SK-N-SH treated with all-trans-retinoic acid at 6 μM for 48 hours (cell line): ENCODE measurements around the gene SLC12A7.

Source experiments
- ATAC-seq: fragments of 200-7000 bp; cut with Tn5 transposase; 3 replicates; pipeline ENCODE4 v1.9.1; 2020; ENCODE audit warnings: mild to moderate bottlenecking, moderate library complexity
- ARNTL ChIP-seq: fragments of 450-650 bp; formaldehyde crosslinking; IDR thresholded peaks from 2 replicates; pipeline ENCODE4 v1.5.0; 2020; ENCODE audit warnings: low read depth, mild to moderate bottlenecking, moderate library complexity, borderline replicate concordance
- BACH2 ChIP-seq: fragments of 250-450 bp; sonication (Bioruptor Pico); IDR thresholded peaks from 2 replicates; pipeline ENCODE4 v1.9.0; 2021; ENCODE audit warnings: mild to moderate bottlenecking, borderline replicate concordance
- CREB5 ChIP-seq: fragments of 250-450 bp; sonication (Bioruptor Pico); IDR thresholded peaks from 2 replicates; pipeline ENCODE4 v1.5.1; 2020; ENCODE audit warnings: low read depth, mild to moderate bottlenecking, moderate library complexity
- CSDC2 ChIP-seq: fragments of 250-450 bp; sonication (Bioruptor Pico); IDR thresholded peaks from 2 replicates; pipeline ENCODE4 v1.5.0; 2020; ENCODE audit warnings: mild to moderate bottlenecking, moderate library complexity
- ESRRG ChIP-seq: fragments of 250-450 bp; sonication (Bioruptor Pico); IDR thresholded peaks from 2 replicates; pipeline ENCODE4 v1.6.1; 2021; ENCODE audit warnings: mild to moderate bottlenecking
- GLIS3 ChIP-seq: fragments of 250-450 bp; sonication (Bioruptor Pico); IDR thresholded peaks from 2 replicates; pipeline ENCODE4 v1.5.0; 2020; ENCODE audit warnings: mild to moderate bottlenecking, moderate library complexity
- ISL1 ChIP-seq: fragments of 250-450 bp; sonication (Bioruptor Pico); IDR thresholded peaks from 2 replicates; pipeline ENCODE4 v2.1.2; 2022; ENCODE audit warnings: mild to moderate bottlenecking, moderate library complexity
- RARB ChIP-seq: fragments of 250-450 bp; sonication (Bioruptor Pico); IDR thresholded peaks from 2 replicates; pipeline ENCODE4 v1.8.0; 2021; ENCODE audit warnings: mild to moderate bottlenecking, moderate library complexity
- SNAI2 ChIP-seq: fragments of 250-450 bp; sonication (Bioruptor Pico); IDR thresholded peaks from 2 replicates; pipeline ENCODE4 v1.5.0; 2020; ENCODE audit warnings: mild to moderate bottlenecking, moderate library complexity
- TCF4 ChIP-seq: fragments of 250-450 bp; sonication (Bioruptor Pico); IDR thresholded peaks from 2 replicates; pipeline ENCODE4 v1.8.0; 2021; ENCODE audit warnings: mild to moderate bottlenecking, moderate library complexity, borderline replicate concordance
- TOX ChIP-seq: fragments of 250-450 bp; sonication (Bioruptor Pico); IDR thresholded peaks from 2 replicates; pipeline ENCODE4 v1.8.0; 2021; ENCODE audit warnings: mild to moderate bottlenecking, moderate library complexity, borderline replicate concordance
- TSHZ2 ChIP-seq: fragments of 250-450 bp; sonication (Bioruptor Pico); IDR thresholded peaks from 2 replicates; pipeline ENCODE4 v1.5.0; 2020; ENCODE audit warnings: mild to moderate bottlenecking, moderate library complexity
- ZC3H10 ChIP-seq: fragments of 250-450 bp; sonication (Bioruptor Pico); IDR thresholded peaks from 2 replicates; pipeline ENCODE4 v1.5.1; 2021; ENCODE audit warnings: mild to moderate bottlenecking, moderate library complexity
- ZFP3 ChIP-seq: fragments of 250-450 bp; sonication (Bioruptor Pico); IDR thresholded peaks from 2 replicates; pipeline ENCODE4 v1.5.0; 2020; ENCODE audit warnings: mild to moderate bottlenecking, moderate library complexity
- ZFP30 ChIP-seq: fragments of 450-650 bp; formaldehyde crosslinking; IDR thresholded peaks from 2 replicates; pipeline ENCODE4 v1.5.0; 2022; ENCODE audit warnings: mild to moderate bottlenecking, moderate library complexity
- ZNF565 ChIP-seq: fragments of 450-650 bp; formaldehyde crosslinking; conservative IDR thresholded peaks from 2 replicates; pipeline ENCODE4 v1.5.0; 2020; ENCODE audit warnings: low read depth, mild to moderate bottlenecking, moderate library complexity
- ZNF70 ChIP-seq: fragments of 450-650 bp; formaldehyde crosslinking; IDR thresholded peaks from 2 replicates; pipeline ENCODE4 v1.5.0; 2020; ENCODE audit warnings: mild to moderate bottlenecking, moderate library complexity
- ZNF8 ChIP-seq: fragments of 450-650 bp; formaldehyde crosslinking; IDR thresholded peaks from 2 replicates; pipeline ENCODE4 v1.5.0; 2020; ENCODE audit warnings: mild to moderate bottlenecking, moderate library complexity
- TF ChIP-seq, protein P1 (sequence below): fragments of 250-450 bp; sonication (Bioruptor Pico); IDR thresholded peaks from 2 replicates; pipeline ENCODE4 v1.8.0; 2021; ENCODE audit warnings: low read depth, mild to moderate bottlenecking, moderate library complexity, borderline replicate concordance
- TF ChIP-seq, protein P2 (sequence below): fragments of 250-450 bp; sonication (Bioruptor Pico); IDR thresholded peaks from 2 replicates; pipeline ENCODE4 v1.8.0; 2020; ENCODE audit warnings: mild to moderate bottlenecking, moderate library complexity, borderline replicate concordance

The SLC12A7 gene

DNA sequence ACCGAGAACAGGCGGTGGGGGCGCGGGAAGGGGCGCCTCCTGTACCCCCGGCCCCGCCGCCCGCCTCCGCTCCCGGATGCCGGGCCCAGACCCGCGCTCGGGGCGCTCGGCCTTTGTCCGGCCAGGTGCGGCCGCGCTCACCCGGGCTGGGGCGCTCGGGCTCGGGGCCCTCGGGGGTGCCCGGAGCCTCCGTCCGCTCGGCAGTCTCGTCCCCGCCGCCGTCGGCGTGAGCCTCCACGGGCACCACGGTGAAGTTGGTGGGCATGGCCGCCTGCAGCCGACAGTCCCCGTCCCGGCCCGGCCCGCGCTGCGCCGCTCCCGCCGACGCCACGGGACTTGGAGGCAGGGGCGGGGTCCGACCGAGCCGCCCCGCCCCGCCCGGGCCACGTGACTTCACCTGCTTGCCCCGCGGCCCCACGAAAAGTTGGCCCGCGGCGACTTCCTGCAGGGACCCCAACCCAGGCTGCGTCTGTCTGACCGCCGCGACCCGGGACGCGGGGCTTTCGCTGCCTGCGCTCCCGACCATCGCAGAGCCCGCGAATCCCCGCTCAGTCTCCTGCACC, at the start of gene SLC12A7:
Gene SLC12A7, minus strand, starts transcription at position 337 of the 563 bp plus-strand sequence. Its CDS starts 72 bp downstream, at position 265.
- peak; percentile 48 for ATAC-seq
- no peak for TF ChIP-seq SNAI2 (CRISPR knock-in tag)
- no peak for TF ChIP-seq TCF4
- TF ChIP-seq ISL1 (CRISPR knock-in tag): no peak
- no peak for TF ChIP-seq ZNF8 (CRISPR knock-in tag)
- TF ChIP-seq, protein P1, sequence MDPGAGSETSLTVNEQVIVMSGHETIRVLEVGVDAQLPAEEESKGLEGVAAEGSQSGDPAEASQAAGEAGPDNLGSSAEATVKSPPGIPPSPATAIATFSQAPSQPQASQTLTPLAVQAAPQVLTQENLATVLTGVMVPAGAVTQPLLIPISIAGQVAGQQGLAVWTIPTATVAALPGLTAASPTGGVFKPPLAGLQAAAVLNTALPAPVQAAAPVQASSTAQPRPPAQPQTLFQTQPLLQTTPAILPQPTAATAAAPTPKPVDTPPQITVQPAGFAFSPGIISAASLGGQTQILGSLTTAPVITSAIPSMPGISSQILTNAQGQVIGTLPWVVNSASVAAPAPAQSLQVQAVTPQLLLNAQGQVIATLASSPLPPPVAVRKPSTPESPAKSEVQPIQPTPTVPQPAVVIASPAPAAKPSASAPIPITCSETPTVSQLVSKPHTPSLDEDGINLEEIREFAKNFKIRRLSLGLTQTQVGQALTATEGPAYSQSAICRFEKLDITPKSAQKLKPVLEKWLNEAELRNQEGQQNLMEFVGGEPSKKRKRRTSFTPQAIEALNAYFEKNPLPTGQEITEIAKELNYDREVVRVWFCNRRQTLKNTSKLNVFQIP: no peak
- TF ChIP-seq GLIS3 (CRISPR knock-in tag): no peak
- TF ChIP-seq BACH2 (CRISPR knock-in tag): no peak
- no peak for TF ChIP-seq ZFP3 (CRISPR knock-in tag)
- TF ChIP-seq RARB: no peak
- no peak for TF ChIP-seq ZNF565 (CRISPR knock-in tag)
- no peak for TF ChIP-seq CREB5 (CRISPR knock-in tag)

- TF ChIP-seq RARB (no peak), TOX (CRISPR knock-in tag) (no peak), ARNTL (CRISPR knock-in tag) (no peak), ESRRG (CRISPR knock-in tag) (no peak), TSHZ2 (CRISPR knock-in tag) (no peak), CSDC2 (no peak), SNAI2 (CRISPR knock-in tag) (no peak), ZFP30 (CRISPR knock-in tag) (no peak), ZC3H10 (CRISPR knock-in tag) (no peak), ISL1 (CRISPR knock-in tag) (no peak), BACH2 (CRISPR knock-in tag) (no peak), TCF4 (no peak), ZNF565 (CRISPR knock-in tag) (no peak), GLIS3 (CRISPR knock-in tag) (no peak)
- TF ChIP-seq, protein P2, sequence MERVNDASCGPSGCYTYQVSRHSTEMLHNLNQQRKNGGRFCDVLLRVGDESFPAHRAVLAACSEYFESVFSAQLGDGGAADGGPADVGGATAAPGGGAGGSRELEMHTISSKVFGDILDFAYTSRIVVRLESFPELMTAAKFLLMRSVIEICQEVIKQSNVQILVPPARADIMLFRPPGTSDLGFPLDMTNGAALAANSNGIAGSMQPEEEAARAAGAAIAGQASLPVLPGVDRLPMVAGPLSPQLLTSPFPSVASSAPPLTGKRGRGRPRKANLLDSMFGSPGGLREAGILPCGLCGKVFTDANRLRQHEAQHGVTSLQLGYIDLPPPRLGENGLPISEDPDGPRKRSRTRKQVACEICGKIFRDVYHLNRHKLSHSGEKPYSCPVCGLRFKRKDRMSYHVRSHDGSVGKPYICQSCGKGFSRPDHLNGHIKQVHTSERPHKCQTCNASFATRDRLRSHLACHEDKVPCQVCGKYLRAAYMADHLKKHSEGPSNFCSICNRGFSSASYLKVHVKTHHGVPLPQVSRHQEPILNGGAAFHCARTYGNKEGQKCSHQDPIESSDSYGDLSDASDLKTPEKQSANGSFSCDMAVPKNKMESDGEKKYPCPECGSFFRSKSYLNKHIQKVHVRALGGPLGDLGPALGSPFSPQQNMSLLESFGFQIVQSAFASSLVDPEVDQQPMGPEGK: no peak
- ATAC-seq: no peak; the same call in 2 of the 3 replicates
Observed at GRCh38 chr5:1161108-1161832, 49.4 kb upstream of the SLC12A7 start.

DNA sequence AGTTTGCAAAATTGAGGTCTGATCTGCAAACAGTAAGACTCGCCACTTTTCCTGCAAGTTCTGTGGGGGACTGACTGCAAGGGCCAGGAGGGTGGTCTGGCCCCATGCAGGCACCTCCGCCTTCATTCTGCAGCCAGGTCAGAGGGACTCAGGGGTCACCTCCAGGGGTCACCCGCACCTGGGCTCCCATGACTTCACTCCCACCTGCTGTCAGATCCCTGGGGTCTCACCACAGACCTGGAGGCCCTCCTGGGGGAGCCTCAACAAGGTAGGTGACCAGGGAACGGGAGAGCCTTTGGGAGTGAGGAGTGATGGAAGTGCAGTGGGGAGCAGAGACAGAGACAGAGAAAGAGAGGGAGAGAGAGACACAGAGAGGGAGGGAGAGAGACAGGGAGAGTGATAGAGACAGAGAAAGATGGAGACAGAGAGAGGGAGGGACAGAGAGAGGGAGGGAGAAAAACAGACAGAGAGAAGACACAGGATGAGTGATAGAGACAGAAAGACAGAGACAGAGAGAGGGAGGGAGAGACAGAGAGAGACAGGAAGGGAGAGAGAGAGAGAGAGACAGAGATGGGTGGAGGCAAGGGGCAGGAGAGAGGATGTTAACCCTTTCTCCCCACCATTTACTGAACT, 48.0 kb upstream of the SLC12A7 start:
- TF ChIP-seq CSDC2 (no peak), ESRRG (CRISPR knock-in tag) (no peak), ZNF565 (CRISPR knock-in tag) (no peak), ZFP30 (CRISPR knock-in tag) (no peak), ZNF70 (CRISPR knock-in tag) (no peak), BACH2 (CRISPR knock-in tag) (no peak)
- TF ChIP-seq, protein P1: no peak
- ATAC-seq: no peak
